IPS-18a (cell line): ENCODE measurements around the gene TRIM33.

Source experiments
- H3K27ac ChIP-seq: one replicate; pipeline ENCODE4 v1.5.1; 2013; ENCODE audit warnings: low read length
- H3K27me3 ChIP-seq: one replicate; pipeline ENCODE4 v1.6.1; 2013; ENCODE audit warnings: mild to moderate bottlenecking, low read length; ENCODE audit not compliant: control insufficient read depth, insufficient read depth
- H3K36me3 ChIP-seq: one replicate; pipeline ENCODE4 v1.6.1; 2013; ENCODE audit warnings: low read depth, low read length; ENCODE audit not compliant: control insufficient read depth
- H3K4me1 ChIP-seq: one replicate; pipeline ENCODE4 v1.6.1; 2013; ENCODE audit warnings: low read depth, low read length; ENCODE audit not compliant: control insufficient read depth
- H3K4me3 ChIP-seq: one replicate; pipeline ENCODE4 v1.5.1; 2013; ENCODE audit warnings: low read length
- H3K9ac ChIP-seq: one replicate; pipeline ENCODE4 v1.6.1; 2013; ENCODE audit warnings: mild to moderate bottlenecking, low read length, moderate library complexity
- H3K9me3 ChIP-seq: one replicate; pipeline ENCODE4 v1.6.1; 2013; ENCODE audit warnings: low read depth, low read length; ENCODE audit not compliant: control insufficient read depth

The TRIM33 gene

GRCh38 chr1:114345930-114346479 is 165.0 kb downstream of the TRIM33 start:
- Histone ChIP-seq H3K9me3 (no peaks in the 10 kb centered on the region), H3K9ac (peak overlapping the region; percentile 39), H3K36me3 (no peaks in the 10 kb centered on the region), H3K4me3 (peak overlapping the region; percentile 55), H3K4me1 (peaks cover 5% of the 10 kb centered on the region), H3K27ac (no peak overlapping the region), H3K27me3 (peaks cover 18% of the 10 kb centered on the region)

- Histone ChIP-seq H3K9me3 (no peaks in the 10 kb centered on the region), H3K4me1 (peaks cover 5% of the 10 kb centered on the region), H3K27me3 (peaks cover 18% of the 10 kb centered on the region), H3K36me3 (no peaks in the 10 kb centered on the region), H3K4me3 (no peak overlapping the region), H3K27ac (no peak overlapping the region), H3K9ac (no peak overlapping the region)
Observed at GRCh38 chr1:114344656-114345055, 166.3 kb downstream of the TRIM33 start.
